Thyroid gland (tissue), 4 donors: ENCODE measurements around the gene RBBP6. TPM values are rescaled to one million over a fixed set of nuclear protein-coding genes. Genes with fewer than 3 reads are reported as not detected.

ENCODE experiments used
- DNase-seq, 2 donors: peaks; one replicate each; pipeline ENCODE4 v3.0.0-alpha.2; 2019
- H3K27ac ChIP-seq, 3 donors: fragments of 200-600 bp; sonication (generic); 1 replicate in 2 of 3; 2 replicates in 1 of 3; pipeline ENCODE4 v1.5.1; 2016 to 2019; ENCODE audit warnings: mild to moderate bottlenecking in 1 of 3, moderate library complexity in 1 of 3
- H3K27me3 ChIP-seq: fragments of 200-600 bp; sonication (generic); one replicate; pipeline ENCODE4 v1.5.1; 2019
- H3K36me3 ChIP-seq, 2 donors: fragments of 200-600 bp; sonication (generic); one replicate each; pipeline ENCODE4 v1.5.1; 2016 to 2019
- H3K4me1 ChIP-seq, 2 donors: fragments of 200-600 bp; sonication (generic); one replicate each; pipeline ENCODE4 v1.5.1; 2017 to 2019
- H3K4me3 ChIP-seq, 3 donors: fragments of 200-600 bp; sonication (generic); replicated peaks in 1 of 3; 1 replicate in 2 of 3; 2 replicates in 1 of 3; pipeline ENCODE4 v1.5.1; 2016; ENCODE audit warnings: mild to moderate bottlenecking in 1 of 3
- H3K9me3 ChIP-seq: fragments of 200-600 bp; sonication (generic); one replicate; pipeline ENCODE4 v1.5.1; 2017
- POLR2A ChIP-seq, 2 donors: fragments of 450-650 bp; IDR thresholded peaks; one replicate each; pipeline ENCODE4 v1.6.1; 2017; ENCODE audit warnings: antibody characterized with exemption in 2 of 2, mild to moderate bottlenecking in 2 of 2, moderate library complexity in 1 of 2
- WGBS, 2 donors: methylation state at CpG; one replicate each; pipeline ENCODE4 v1.1.5; 2017; 5-methylcytosine and 5-hydroxymethylcytosine counted together
- intact Hi-C: fragments of 100-400 bp; cut with DNase I; formaldehyde crosslinking; loops from one replicate; pipeline ENCODE4 v1.15.1; 2023
- total RNA-seq, 4 donors: library from RNA; depleted of rRNA; stranded (reverse); fragments of >200 nt; gene quantifications; one replicate each; pipeline ENCODE4 v1.2.3, GENCODE V29; 2016
- TF ChIP-seq, protein P1 (sequence below), 6 experiments: fragments of 200-600 bp in 3 of 6; fragments of 450-650 bp in 3 of 6; sonication (generic) in 3 of 6; IDR thresholded peaks; one replicate each; pipeline ENCODE4 v1.5.1; 2016 to 2019; ENCODE audit warnings: antibody characterized with exemption in 6 of 6, mild to moderate bottlenecking in 2 of 6, inconsistent platforms in 1 of 6, moderate library complexity in 1 of 6

The RBBP6 gene
- total RNA-seq, 4 donors from 2014 or later = 78.9 to 120 (median 84.5) TPM

DNA sequence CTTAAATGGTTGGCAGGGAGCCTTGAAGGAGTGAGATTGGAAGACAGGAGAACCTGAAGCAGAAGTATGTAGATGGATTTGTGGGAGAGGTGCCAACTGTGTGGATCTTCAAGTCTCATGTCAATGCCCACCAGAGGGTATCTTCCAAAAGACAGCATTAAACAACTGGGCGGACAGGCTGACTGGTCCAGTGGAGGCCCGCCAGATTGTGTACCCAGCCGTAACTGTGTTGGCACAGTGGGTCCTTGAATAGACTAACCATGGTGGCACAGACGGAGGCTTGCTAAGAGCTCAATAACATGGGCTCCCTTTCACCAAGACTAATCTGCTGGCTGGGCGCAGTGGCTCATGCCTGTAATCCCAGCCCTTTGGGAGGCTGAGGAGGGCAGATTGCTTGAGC is 24.2 kb upstream of the RBBP6 start:
- Histone ChIP-seq H3K9me3 (no peaks in the 10 kb centered on the region), H3K27ac (no peak overlapping the region), H3K27me3 (no peaks in the 10 kb centered on the region), H3K4me1 (peaks cover 0 to 3% of the 10 kb centered on the region in 2 donors), H3K4me3 (no peak overlapping the region), H3K36me3 (no peaks in the 10 kb centered on the region)
- TF ChIP-seq, protein P1, sequence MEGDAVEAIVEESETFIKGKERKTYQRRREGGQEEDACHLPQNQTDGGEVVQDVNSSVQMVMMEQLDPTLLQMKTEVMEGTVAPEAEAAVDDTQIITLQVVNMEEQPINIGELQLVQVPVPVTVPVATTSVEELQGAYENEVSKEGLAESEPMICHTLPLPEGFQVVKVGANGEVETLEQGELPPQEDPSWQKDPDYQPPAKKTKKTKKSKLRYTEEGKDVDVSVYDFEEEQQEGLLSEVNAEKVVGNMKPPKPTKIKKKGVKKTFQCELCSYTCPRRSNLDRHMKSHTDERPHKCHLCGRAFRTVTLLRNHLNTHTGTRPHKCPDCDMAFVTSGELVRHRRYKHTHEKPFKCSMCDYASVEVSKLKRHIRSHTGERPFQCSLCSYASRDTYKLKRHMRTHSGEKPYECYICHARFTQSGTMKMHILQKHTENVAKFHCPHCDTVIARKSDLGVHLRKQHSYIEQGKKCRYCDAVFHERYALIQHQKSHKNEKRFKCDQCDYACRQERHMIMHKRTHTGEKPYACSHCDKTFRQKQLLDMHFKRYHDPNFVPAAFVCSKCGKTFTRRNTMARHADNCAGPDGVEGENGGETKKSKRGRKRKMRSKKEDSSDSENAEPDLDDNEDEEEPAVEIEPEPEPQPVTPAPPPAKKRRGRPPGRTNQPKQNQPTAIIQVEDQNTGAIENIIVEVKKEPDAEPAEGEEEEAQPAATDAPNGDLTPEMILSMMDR (IDR thresholded peaks at IDR 0.05) = no peak
- no peak for TF ChIP-seq POLR2A (IDR thresholded peaks at IDR 0.05)
- peak; percentile 62 to 72 for DNase-seq
- intact Hi-C loops = no loop called here
- WGBS, 2 donors = 48 to 53% methylated on average over 5 of the region's 5 CpGs

DNA sequence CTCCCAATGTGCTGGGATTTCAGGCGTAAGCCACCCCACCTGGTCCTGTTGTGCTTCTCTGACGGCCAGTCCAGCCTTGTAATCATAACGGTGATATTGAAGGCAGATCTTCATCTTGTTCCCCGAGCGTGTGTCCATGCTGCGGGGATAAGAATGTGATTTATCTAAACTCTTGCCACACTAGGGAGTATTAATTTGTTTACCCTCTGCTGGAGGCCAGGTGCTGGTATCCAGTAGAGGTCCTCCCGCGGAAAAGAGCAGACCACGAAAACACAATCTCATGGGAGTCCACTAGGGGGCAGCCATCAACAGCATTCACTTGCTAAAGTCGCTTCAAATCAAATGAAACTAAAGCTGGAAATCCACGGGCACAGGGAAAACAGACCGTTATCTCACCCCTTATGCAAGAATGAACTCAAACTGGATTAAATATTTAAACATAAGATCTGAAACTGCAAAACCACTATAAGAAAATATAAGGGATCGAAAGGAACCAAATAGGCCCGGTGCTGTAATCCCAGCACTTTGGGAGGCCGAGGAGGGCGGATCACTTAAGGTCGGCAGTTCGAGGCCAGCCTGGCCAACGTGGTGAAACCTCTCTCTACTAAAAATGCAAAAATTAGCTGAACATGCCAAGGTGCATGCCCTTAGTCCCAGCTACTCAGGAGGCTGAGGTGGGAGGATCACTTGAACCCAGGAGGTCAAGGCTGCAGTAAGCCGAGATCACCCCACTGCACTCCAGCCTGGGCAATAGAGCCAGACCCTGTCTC is 22.3 kb upstream of the RBBP6 start:
- intact Hi-C loops = no loop called here
- Histone ChIP-seq H3K9me3 (no peaks in the 10 kb centered on the region), H3K36me3 (no peaks in the 10 kb centered on the region), H3K4me1 (peaks cover 0 to 3% of the 10 kb centered on the region in 2 donors), H3K27me3 (no peaks in the 10 kb centered on the region), H3K27ac (no peak overlapping the region), H3K4me3 (no peak overlapping the region)
- 34 to 37% methylated on average over 20 of the region's 20 CpGs for WGBS, 2 donors
- TF ChIP-seq, protein P1 (IDR thresholded peaks at IDR 0.05) = peak; percentile 68 to 92 (median 76)
- TF ChIP-seq POLR2A (IDR thresholded peaks at IDR 0.05) = no peak
- DNase-seq = peak; percentile 77 to 82

DNA sequence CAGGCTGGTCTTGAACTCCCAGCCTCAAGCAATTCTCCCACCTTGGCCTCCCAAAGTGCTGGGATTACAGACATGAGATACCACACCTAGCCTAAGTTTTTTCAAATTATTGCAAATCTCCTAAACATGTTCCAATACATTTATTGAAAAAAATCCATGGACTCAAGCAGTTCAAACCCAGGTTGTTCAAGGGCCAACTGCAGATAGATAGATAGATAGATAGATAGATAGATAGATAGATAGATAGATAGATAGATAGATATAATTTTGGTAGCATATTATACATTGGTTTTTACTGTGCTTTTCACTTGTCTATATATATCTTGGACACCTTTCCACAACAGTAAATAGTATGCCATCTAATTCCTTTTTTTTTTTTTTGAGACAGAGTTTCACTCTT is 20.9 kb upstream of the RBBP6 start:
- Histone ChIP-seq H3K27ac (no peak overlapping the region), H3K9me3 (no peaks in the 10 kb centered on the region), H3K4me1 (peaks cover 0 to 3% of the 10 kb centered on the region in 2 donors), H3K36me3 (no peaks in the 10 kb centered on the region), H3K4me3 (no peak overlapping the region), H3K27me3 (no peaks in the 10 kb centered on the region)
- no peak for DNase-seq
- no peak for TF ChIP-seq POLR2A (IDR thresholded peaks at IDR 0.05)
- TF ChIP-seq, protein P1 (IDR thresholded peaks at IDR 0.05) = no peak
- intact Hi-C loops = no loop called here

DNA sequence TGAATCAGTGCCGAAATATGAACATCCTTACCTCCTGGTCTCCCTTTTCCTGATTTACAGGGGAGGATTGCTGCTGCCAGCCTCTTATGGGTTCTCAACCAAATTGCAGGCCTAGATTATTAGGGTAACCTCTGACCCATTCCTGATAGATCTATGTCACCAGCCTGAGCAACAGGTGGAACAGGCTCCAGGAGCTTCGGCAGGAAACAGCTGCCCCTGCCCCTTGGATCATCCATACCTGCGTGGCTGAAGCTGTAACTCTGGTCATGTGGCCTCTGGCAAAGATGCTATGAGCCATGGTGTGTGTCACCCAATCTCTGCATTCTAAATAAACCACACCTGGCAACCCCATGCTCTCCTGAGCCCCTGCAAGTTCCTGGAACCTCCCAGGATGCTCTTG is 18.4 kb upstream of the RBBP6 start:
- DNase-seq = no peak
- Histone ChIP-seq H3K4me3 (no peak overlapping the region), H3K4me1 (peaks cover 0 to 3% of the 10 kb centered on the region in 2 donors), H3K27ac (no peak overlapping the region), H3K9me3 (no peaks in the 10 kb centered on the region), H3K27me3 (no peaks in the 10 kb centered on the region), H3K36me3 (no peaks in the 10 kb centered on the region)
- 90 to 91% methylated on average over 1 to 3 of the region's 3 CpGs for WGBS, 2 donors
- intact Hi-C loops = no loop called here
- no peak for TF ChIP-seq POLR2A (IDR thresholded peaks at IDR 0.05)
- TF ChIP-seq, protein P1 (IDR thresholded peaks at IDR 0.05) = no peak

DNA sequence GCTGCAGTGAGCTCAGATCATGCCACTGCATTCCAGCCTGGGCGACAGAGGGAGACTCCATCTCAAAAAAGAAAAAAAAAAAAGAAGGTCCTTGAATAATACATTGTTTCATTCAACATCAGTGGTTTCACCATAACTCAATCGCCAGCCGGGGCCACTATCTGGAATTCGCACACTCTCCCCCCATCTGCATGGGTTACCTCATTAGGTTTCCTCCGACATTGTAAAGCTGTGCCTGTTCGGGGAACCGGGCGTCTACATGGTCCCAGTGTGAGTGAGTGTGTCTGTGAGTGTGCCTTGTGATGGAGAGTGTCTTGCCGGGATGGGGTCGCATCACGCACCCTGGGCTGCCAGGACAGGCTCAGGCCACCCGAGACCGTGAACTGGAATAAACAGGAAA is 16.6 kb upstream of the RBBP6 start:
- WGBS, 2 donors = 91 to 93% methylated on average over 13 of the region's 13 CpGs
- Histone ChIP-seq H3K27me3 (no peaks in the 10 kb centered on the region), H3K4me3 (no peak overlapping the region), H3K27ac (no peak overlapping the region), H3K9me3 (no peaks in the 10 kb centered on the region), H3K36me3 (no peaks in the 10 kb centered on the region), H3K4me1 (no peaks in the 10 kb centered on the region)
- no peak for DNase-seq
- intact Hi-C loops = no loop called here
- TF ChIP-seq POLR2A (IDR thresholded peaks at IDR 0.05) = no peak
- TF ChIP-seq, protein P1 (IDR thresholded peaks at IDR 0.05) = no peak
